HepG2 (cell line): ENCODE data around the gene ZBTB17. TPM values are rescaled to one million over a fixed set of nuclear protein-coding genes. Genes with fewer than 3 reads are reported as not detected.

Experiments
- DMAP1 ChIP-seq: IDR thresholded peaks from 2 replicates; pipeline ENCODE4 v1.6.1; 2016
- ELF3 ChIP-seq: IDR thresholded peaks from 2 replicates; pipeline ENCODE4 v1.6.1; 2016; ENCODE audit warnings: missing genetic modification reagents, missing compliant biosample characterization
- ETV5 ChIP-seq: IDR thresholded peaks from 2 replicates; pipeline ENCODE4 v1.6.1; 2018; ENCODE audit warnings: missing biosample characterization, missing genetic modification reagents, inconsistent platforms, borderline replicate concordance
- GLI4 ChIP-seq: sonication (generic); formaldehyde crosslinking; IDR thresholded peaks from 2 replicates; pipeline ENCODE4 v1.5.1; 2020; ENCODE audit warnings: missing genetic modification reagents, mild to moderate bottlenecking, moderate library complexity, borderline replicate concordance
- HNF1B ChIP-seq: sonication (generic); formaldehyde crosslinking; IDR thresholded peaks from 2 replicates; pipeline ENCODE4 v1.5.1; 2020; ENCODE audit warnings: mild to moderate bottlenecking, moderate library complexity, missing genetic modification reagents
- HNRNPUL1 ChIP-seq: fragments of 200-400 bp; formaldehyde crosslinking; IDR thresholded peaks from 2 replicates; pipeline ENCODE4 v1.6.1; 2017; ENCODE audit warnings: low read depth, mild to moderate bottlenecking, low read length, moderate library complexity
- IKZF5 ChIP-seq: IDR thresholded peaks from 2 replicates; pipeline ENCODE4 v1.6.1; 2018; ENCODE audit warnings: missing genetic modification reagents, mild to moderate bottlenecking, missing compliant biosample characterization
- IRF2 ChIP-seq: IDR thresholded peaks from 2 replicates; pipeline ENCODE4 v1.6.1; 2018; ENCODE audit warnings: missing genetic modification reagents, missing compliant biosample characterization
- MIXL1 ChIP-seq: IDR thresholded peaks from 2 replicates; pipeline ENCODE4 v1.6.1; 2016
- POGZ ChIP-seq: sonication (generic); formaldehyde crosslinking; IDR thresholded peaks from 2 replicates; pipeline ENCODE4 v1.4.0; 2020; ENCODE audit warnings: mild to moderate bottlenecking, missing genetic modification reagents
- RFXANK ChIP-seq: IDR thresholded peaks from 2 replicates; pipeline ENCODE4 v1.6.1; 2016
- SKIL ChIP-seq: sonication (generic); formaldehyde crosslinking; IDR thresholded peaks from 2 replicates; pipeline ENCODE4 v1.8.0; 2022; ENCODE audit warnings: missing genetic modification reagents, mild to moderate bottlenecking, moderate library complexity, borderline replicate concordance
- SMC3 ChIP-seq: IDR thresholded peaks from 2 replicates; pipeline ENCODE4 v1.6.1; 2011; ENCODE audit warnings: low read length, improper control_type of control experiment
- TAF15 ChIP-seq: fragments of 200-400 bp; formaldehyde crosslinking; IDR thresholded peaks from one replicate; pipeline ENCODE4 v1.6.1; 2018; ENCODE audit warnings: mild to moderate bottlenecking, low read depth, low read length; ENCODE audit not compliant: poor library complexity, severe bottlenecking
- TBX2 ChIP-seq: sonication (generic); formaldehyde crosslinking; IDR thresholded peaks from 2 replicates; pipeline ENCODE4 v1.5.0; 2020; ENCODE audit warnings: missing genetic modification reagents, mild to moderate bottlenecking, borderline replicate concordance
- TMF1 ChIP-seq: sonication (generic); formaldehyde crosslinking; IDR thresholded peaks from 2 replicates; pipeline ENCODE4 v1.8.1; 2022; ENCODE audit warnings: low read depth, missing genetic modification reagents
- TRIM22 ChIP-seq: fragments of 450-650 bp; IDR thresholded peaks from 2 replicates; pipeline ENCODE4 v1.6.1; 2017
- ZBTB20 ChIP-seq: sonication (generic); formaldehyde crosslinking; IDR thresholded peaks from 2 replicates; pipeline ENCODE4 v1.8.1; 2023; ENCODE audit warnings: missing genetic modification reagents, low read depth, mild to moderate bottlenecking, borderline replicate concordance
- ZMYM3 ChIP-seq: sonication (generic); formaldehyde crosslinking; IDR thresholded peaks from 2 replicates; pipeline ENCODE4 v1.5.1; 2020; ENCODE audit warnings: mild to moderate bottlenecking, missing genetic modification reagents
- ZNF180 ChIP-seq: sonication (generic); formaldehyde crosslinking; IDR thresholded peaks from 2 replicates; pipeline ENCODE4 v1.4.0; 2020; ENCODE audit warnings: low read depth, missing genetic modification reagents, borderline replicate concordance
- ZNF724P ChIP-seq: sonication (generic); formaldehyde crosslinking; IDR thresholded peaks from 2 replicates; pipeline ENCODE4 v1.8.0; 2022; ENCODE audit warnings: missing genetic modification reagents, borderline replicate concordance
- ZNF737 ChIP-seq: sonication (generic); formaldehyde crosslinking; IDR thresholded peaks from 2 replicates; pipeline ENCODE4 v1.5.0; 2020; ENCODE audit warnings: missing genetic modification reagents, mild to moderate bottlenecking, borderline replicate concordance
- ZSCAN21 ChIP-seq: sonication (generic); formaldehyde crosslinking; IDR thresholded peaks from 2 replicates; pipeline ENCODE4 v1.8.0; 2022; ENCODE audit warnings: mild to moderate bottlenecking, missing genetic modification reagents, moderate library complexity, borderline replicate concordance
- polyA plus RNA-seq, 8 experiments: library from polyadenylated mRNA; depleted of rRNA in 3 of 8; stranded (reverse) in 7 of 8; unstranded in 1 of 8; fragments of >200 nt; fragmentation: Illumina TruSeq in 4 of 8; extraction: Trizol in 4 of 8; gene quantifications; 2 replicates each; pipeline versions ENCODE4 v1.2.1 to v1.2.3, GENCODE V29; 2011 to 2016; ENCODE audit warnings: low read depth in 4 of 8, missing spikeins in 1 of 8, mixed read lengths in 1 of 8; ENCODE audit not compliant: insufficient read depth in 1 of 8
- total RNA-seq, 5 experiments: library from RNA; depleted of rRNA; stranded (reverse); fragments of >200 nt; fragmentation: Illumina TruSeq; extraction: Trizol; gene quantifications; 2 replicates each; pipeline ENCODE4 v1.2.3, GENCODE V29; 2016; ENCODE audit warnings: low read depth in 1 of 5

Gene ZBTB17
- total and polyA plus RNA-seq, 2 of the 13 experiments (the other 11 are each of a cell fraction or from before 2014, with no cell fraction given) = 16.7 to 17.0 TPM

GRCh38 chr1:15939181-15940109 is 36.5 kb downstream of the ZBTB17 start (continued):
- TF ChIP-seq HNF1B (peak; percentile 73), ZMYM3 (no peak), TAF15 (no peak), SKIL (CRISPR knock-in tag) (peak; percentile 89), GLI4 (CRISPR knock-in tag) (no peak; the same call in 1 of the 2 replicates), ZBTB20 (CRISPR knock-in tag) (no peak), TBX2 (CRISPR knock-in tag) (peak; percentile 15; the same call in 1 of the 2 replicates), TMF1 (CRISPR knock-in tag) (peak; percentile 56; the same call in 1 of the 2 replicates), RFXANK (no peak), ZSCAN21 (CRISPR knock-in tag) (no peak), MIXL1 (CRISPR knock-in tag) (no peak), ELF3 (CRISPR knock-in tag) (peak; percentile 72; the same call in 1 of the 2 replicates), ETV5 (peak; percentile 76; the same call in 1 of the 2 replicates), POGZ (CRISPR knock-in tag) (no peak), ZNF180 (CRISPR knock-in tag) (no peak), SMC3 (no peak), TRIM22 (no peak), ZNF724P (no peak), IKZF5 (CRISPR knock-in tag) (peak; percentile 62; the same call in 1 of the 2 replicates), DMAP1 (CRISPR knock-in tag) (no peak), HNRNPUL1 (no peak), ZNF737 (CRISPR knock-in tag) (no peak), IRF2 (CRISPR knock-in tag) (0 out of 2 replicates have a peak, but pooled peaks have one; percentile 31)
